Esophagus muscularis mucosa (tissue), 4 donors: ENCODE data around the gene RHD. TPM values are rescaled to one million over a fixed set of nuclear protein-coding genes. Genes with fewer than 3 reads are reported as not detected.
"Not testable (repeated sequence)": the region's sequence is repeated elsewhere in the genome, so short reads cannot be mapped to it uniquely, and the experiment has no call there.

Experiments used
- DNase-seq: peaks from one replicate; pipeline ENCODE4 v3.0.0-alpha.2; 2017; ENCODE audit errors: extremely low spot score
- H3K27ac ChIP-seq, 4 donors: fragments of 200-600 bp; sonication (generic); replicated peaks in 1 of 4; 1 replicate in 3 of 4; 2 replicates in 1 of 4; pipeline ENCODE4 v1.5.1; 2016 to 2019; ENCODE audit warnings: mild to moderate bottlenecking in 1 of 4
- H3K27me3 ChIP-seq, 4 donors: fragments of 200-600 bp; sonication (generic); one replicate each; pipeline versions ENCODE4 v1.5.1 to v1.6.0; 2016 to 2019
- H3K36me3 ChIP-seq, 4 donors: fragments of 200-600 bp; sonication (generic); one replicate each; pipeline ENCODE4 v1.5.1; 2016 to 2019
- H3K4me1 ChIP-seq, 4 donors: fragments of 200-600 bp; sonication (generic); one replicate each; pipeline ENCODE4 v1.5.1; 2016 to 2019
- H3K4me3 ChIP-seq, 4 donors: fragments of 200-600 bp; sonication (generic); 1 replicate in 2 of 4; 2 replicates in 2 of 4; pipeline ENCODE4 v1.5.1; 2016 to 2019; ENCODE audit warnings: mild to moderate bottlenecking in 4 of 4, moderate library complexity in 1 of 4
- H3K9me3 ChIP-seq, 4 donors: fragments of 200-600 bp; sonication (generic); 1 replicate in 3 of 4; 2 replicates in 1 of 4; pipeline ENCODE4 v1.5.1; 2016 to 2019
- WGBS: methylation state at CpG from one replicate; pipeline ENCODE4 v1.1.5; 2018; 5-methylcytosine and 5-hydroxymethylcytosine counted together
- intact Hi-C: fragments of 100-400 bp; cut with DNase I; formaldehyde crosslinking; loops from one replicate; pipeline ENCODE4 v1.15.1; 2023
- total RNA-seq, 4 donors: library from RNA; depleted of rRNA; stranded (reverse); fragments of >200 nt; gene quantifications; one replicate each; pipeline versions ENCODE4 v1.1.0 to v1.2.1, GENCODE V29; 2016
- TF ChIP-seq, protein P1 (sequence below), 3 experiments: fragments of 200-600 bp in 2 of 3; fragments of 450-650 bp in 1 of 3; sonication (generic) in 2 of 3; IDR thresholded peaks; one replicate each; pipeline ENCODE4 v1.5.1; 2017 to 2019; ENCODE audit warnings: antibody characterized with exemption in 3 of 3, mild to moderate bottlenecking in 2 of 3, moderate library complexity in 1 of 3

Gene RHD
- total RNA-seq, 4 donors from 2014 or later = not detected

DNA sequence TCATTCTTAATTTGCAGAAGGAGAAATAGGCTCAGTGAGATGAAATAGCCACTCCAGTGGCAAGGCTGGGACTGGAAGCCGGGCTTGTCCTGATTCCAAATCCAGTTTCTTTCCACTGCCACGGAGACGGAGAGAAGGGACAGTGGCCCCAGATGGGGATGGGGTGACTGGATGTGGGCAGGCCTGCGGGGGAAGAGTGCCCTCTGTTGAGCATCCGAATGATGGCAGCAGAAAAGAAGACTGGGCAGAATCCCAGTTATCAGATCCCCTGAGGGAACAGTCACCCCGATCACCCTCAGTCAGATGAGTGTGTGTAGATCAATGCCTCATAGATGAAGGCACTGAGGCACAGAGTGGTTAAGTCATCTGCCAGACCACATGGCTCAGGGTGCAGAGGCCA is 17.7 kb downstream of the RHD start:
- 20% methylated on average over 5 of the region's 6 CpGs for WGBS
- intact Hi-C loops, DNase-seq, H3K27me3 ChIP-seq, H3K36me3 ChIP-seq, H3K4me1 ChIP-seq, H3K27ac ChIP-seq, H3K4me3 ChIP-seq, H3K9me3 ChIP-seq: not testable (repeated sequence)
- TF ChIP-seq, protein P1, sequence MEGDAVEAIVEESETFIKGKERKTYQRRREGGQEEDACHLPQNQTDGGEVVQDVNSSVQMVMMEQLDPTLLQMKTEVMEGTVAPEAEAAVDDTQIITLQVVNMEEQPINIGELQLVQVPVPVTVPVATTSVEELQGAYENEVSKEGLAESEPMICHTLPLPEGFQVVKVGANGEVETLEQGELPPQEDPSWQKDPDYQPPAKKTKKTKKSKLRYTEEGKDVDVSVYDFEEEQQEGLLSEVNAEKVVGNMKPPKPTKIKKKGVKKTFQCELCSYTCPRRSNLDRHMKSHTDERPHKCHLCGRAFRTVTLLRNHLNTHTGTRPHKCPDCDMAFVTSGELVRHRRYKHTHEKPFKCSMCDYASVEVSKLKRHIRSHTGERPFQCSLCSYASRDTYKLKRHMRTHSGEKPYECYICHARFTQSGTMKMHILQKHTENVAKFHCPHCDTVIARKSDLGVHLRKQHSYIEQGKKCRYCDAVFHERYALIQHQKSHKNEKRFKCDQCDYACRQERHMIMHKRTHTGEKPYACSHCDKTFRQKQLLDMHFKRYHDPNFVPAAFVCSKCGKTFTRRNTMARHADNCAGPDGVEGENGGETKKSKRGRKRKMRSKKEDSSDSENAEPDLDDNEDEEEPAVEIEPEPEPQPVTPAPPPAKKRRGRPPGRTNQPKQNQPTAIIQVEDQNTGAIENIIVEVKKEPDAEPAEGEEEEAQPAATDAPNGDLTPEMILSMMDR (IDR thresholded peaks at IDR 0.05) = peak in 1 of 3 experiments; percentile 33

DNA sequence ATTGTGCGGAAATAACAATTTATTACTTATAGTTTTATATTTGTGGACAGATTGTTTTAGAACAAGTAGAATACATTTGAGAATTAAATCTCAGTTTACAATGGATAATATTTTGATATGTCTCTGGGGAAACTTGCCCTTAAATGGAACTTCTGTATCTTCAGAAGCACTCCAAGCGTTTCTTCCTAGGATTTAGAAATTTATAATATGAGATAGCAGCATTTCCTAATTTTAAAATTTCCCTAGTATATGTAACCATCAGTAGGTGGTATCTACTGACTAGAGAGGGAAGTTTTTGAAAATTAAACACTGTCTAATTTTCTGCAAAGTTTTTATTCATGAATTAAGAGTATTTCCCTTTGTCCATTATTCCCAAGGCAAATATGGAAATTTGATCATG is 21.1 kb downstream of the RHD start:
- H3K27me3 ChIP-seq, H3K4me1 ChIP-seq, DNase-seq, H3K27ac ChIP-seq, intact Hi-C loops, H3K9me3 ChIP-seq, H3K4me3 ChIP-seq, H3K36me3 ChIP-seq: not testable (repeated sequence)
- WGBS = 84% methylated on average over 2 of the region's 2 CpGs

DNA sequence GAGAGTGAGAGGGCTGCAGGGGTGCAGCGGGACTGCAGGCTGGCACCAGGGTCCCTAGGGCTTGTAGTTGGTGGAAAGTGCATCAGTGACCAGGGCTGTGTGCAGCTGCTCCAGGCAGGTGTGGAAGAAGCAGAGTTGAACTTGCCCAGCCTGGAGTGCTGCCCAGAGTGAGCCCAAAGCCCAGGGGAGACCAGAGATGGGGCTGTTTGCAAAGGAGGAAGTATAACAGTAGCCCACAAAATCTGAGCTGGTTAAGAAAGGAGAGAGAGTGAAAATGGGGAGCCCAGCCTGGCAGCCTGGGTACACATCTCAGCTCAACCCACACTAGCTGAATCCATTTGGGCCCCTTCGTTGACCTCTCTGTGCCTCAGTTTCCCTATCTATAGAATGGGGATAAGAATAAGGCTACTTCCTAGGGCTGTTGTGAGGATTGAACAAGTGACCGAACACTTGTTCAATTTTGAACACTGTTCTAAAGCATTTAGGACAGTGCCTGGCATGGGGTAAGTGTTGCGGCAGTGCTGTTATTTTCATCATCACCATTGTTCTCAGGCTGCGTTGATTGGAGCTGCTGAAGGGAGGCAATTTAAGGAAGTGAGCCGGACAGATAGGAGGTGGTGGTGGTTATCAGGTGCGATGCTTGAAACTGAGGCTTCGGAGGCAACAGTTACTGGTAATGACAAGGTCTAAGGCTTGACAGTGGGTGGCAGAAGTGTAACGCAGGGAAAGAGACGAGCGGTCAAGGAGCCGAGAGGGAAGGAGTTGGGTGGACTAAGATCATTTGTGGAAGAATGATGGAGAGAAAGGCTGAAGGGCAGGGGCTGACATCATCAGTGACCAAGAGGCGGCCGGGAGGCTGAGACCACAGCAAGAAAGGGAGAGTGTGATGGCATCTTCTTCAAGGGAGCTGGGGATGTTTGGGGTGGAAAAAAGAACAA is 22.8 kb downstream of the RHD start:
- H3K4me3 ChIP-seq, H3K9me3 ChIP-seq, H3K27me3 ChIP-seq, H3K4me1 ChIP-seq, H3K27ac ChIP-seq, DNase-seq, intact Hi-C loops, H3K36me3 ChIP-seq: not testable (repeated sequence)
- WGBS = 50% methylated on average over 5 of the region's 14 CpGs

DNA sequence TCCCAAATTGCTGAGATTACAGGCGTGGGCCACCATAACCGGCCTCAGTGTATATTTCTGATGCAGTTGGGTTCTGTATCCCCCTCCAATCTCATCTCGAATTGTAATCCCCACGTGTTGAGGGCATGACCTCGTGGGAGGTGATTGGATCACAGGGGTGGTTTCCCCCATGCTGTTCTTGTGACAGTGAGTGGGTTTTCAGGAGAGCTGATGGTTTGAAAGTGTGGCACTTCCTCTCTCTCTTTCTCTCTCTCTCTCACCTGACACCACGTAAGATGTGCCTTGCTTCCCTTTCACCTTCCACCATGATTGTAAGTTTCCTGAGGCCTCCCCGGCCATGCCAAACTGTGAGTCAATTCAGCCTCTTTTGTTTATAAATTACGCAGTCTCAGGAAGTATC is 24.2 kb downstream of the RHD start:
- H3K27ac ChIP-seq, H3K4me3 ChIP-seq, H3K4me1 ChIP-seq, H3K9me3 ChIP-seq, H3K27me3 ChIP-seq, H3K36me3 ChIP-seq, DNase-seq, intact Hi-C loops: not testable (repeated sequence)
- WGBS = 59% methylated on average over 5 of the region's 8 CpGs

DNA sequence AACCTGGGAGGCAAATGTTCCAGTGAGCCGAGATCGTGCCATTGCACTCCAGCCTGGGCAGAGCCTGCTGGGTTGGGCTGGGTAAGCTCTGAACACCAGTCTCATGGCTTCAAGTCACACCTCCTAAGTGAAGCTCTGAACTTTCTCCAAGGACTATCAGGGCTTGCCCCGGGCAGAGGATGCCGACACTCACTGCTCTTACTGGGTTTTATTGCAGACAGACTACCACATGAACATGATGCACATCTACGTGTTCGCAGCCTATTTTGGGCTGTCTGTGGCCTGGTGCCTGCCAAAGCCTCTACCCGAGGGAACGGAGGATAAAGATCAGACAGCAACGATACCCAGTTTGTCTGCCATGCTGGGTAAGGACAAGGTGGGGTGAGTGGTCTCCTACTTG is 28.4 kb downstream of the RHD start:
- H3K36me3 ChIP-seq = peaks cover 0 to 15% (median 2%) of the 10 kb centered on the region in 4 donors

DNA sequence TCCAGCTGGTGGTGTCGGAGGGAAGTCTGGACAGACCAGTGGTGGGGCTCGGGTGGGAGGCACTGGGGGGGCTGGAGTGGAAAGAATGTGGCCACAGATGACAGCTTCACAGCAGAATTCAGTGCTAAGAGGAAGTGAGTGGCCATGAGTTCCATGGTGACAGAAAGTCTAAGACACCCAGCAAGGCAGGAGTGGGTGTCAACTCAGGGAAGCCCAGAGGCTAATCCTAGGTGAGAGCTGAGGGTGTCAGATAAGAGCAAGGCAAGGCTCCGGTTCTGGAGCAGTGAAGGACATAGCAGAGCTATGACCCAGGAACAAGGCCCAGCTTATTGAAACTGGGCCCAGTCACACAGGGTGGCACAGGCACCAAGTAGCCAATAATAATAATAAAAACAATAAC is 30.0 kb downstream of the RHD start:
- H3K36me3 ChIP-seq = peaks cover 0 to 28% (median 4%) of the 10 kb centered on the region in 4 donors
- H3K27me3 ChIP-seq, intact Hi-C loops, H3K4me3 ChIP-seq, DNase-seq, H3K9me3 ChIP-seq, H3K4me1 ChIP-seq, H3K27ac ChIP-seq: not testable (repeated sequence)
- 84% methylated on average over 3 of the region's 3 CpGs for WGBS

More for the DNA sequence above, 28.4 kb downstream of the RHD start:
- H3K27me3 ChIP-seq, H3K27ac ChIP-seq, intact Hi-C loops, H3K4me1 ChIP-seq, H3K9me3 ChIP-seq, H3K4me3 ChIP-seq, DNase-seq: not testable (repeated sequence)
- 80% methylated on average over 8 of the region's 9 CpGs for WGBS

DNA sequence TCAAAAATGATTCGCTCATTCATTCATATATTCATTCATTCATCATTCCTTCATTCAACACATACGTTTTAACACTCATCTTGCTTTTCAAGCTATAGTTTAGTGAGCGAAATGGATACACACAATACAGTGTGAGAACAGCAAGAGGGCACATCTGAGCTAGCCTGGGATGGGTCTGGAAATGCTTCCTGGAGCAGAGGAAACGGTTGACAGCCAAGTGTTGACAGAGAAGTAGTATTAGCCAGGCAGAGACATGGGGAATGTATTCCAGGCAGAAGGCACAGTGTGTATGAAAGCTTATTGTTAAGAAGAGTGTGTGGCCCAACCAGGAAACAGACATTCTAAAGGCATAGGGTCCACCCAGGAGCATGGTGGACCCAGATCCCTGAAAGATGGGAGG is 32.6 kb downstream of the RHD start:
- H3K27me3 ChIP-seq, H3K4me3 ChIP-seq, H3K27ac ChIP-seq, DNase-seq, H3K4me1 ChIP-seq, H3K9me3 ChIP-seq, intact Hi-C loops: not testable (repeated sequence)
- 89% methylated on average over 4 of the region's 4 CpGs for WGBS
- H3K36me3 ChIP-seq = peaks cover 0 to 28% (median 4%) of the 10 kb centered on the region in 4 donors

DNA sequence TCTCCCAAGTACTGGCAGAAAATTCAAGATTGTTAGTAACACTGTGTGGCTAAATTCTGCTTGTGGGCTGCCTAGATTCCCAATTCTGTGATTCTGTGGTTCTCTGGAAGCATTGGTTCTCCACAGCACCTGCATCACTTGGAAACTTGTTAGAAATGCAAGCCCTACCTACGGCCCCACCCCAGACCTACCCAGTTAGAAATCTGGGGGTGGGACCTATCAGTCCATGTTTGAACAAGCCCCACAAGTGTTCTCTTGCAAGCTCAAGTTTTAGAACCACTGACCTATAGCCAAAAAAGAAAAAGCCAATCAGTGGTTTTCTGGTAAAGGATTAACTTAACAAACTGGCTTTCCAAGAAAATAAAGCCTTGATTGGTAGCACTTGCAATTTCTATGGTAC is 35.9 kb downstream of the RHD start:
- H3K9me3 ChIP-seq, H3K27me3 ChIP-seq, H3K27ac ChIP-seq, H3K4me3 ChIP-seq, intact Hi-C loops, DNase-seq, H3K4me1 ChIP-seq: not testable (repeated sequence)
- H3K36me3 ChIP-seq = peaks cover 0 to 21% (median 4%) of the 10 kb centered on the region in 4 donors
- no CpG with 5 or more reads among the region's 1 CpG for WGBS

DNA sequence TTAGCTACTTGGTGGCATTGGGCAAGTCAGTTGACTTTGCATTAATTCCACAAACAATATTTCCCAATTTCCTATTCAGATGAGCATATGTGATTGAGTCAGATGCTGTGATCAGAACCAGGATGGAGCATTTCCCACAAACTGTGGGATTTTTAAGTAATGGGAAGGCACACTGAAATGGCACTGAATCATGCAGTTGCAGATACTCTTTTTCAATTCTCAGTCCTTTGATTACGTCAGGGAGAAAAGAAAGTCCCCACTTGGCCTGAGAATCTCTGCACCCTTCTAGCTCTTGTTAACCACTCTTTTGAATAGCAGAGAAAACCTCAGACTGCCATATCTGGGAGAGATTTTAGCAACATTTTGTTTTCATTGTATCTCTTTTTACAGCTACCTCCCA is 36.8 kb downstream of the RHD start:
- H3K27ac ChIP-seq, intact Hi-C loops, DNase-seq, H3K9me3 ChIP-seq, H3K27me3 ChIP-seq, H3K4me1 ChIP-seq, H3K4me3 ChIP-seq: not testable (repeated sequence)
- WGBS = 83% methylated on average over 1 of the region's 1 CpG
- H3K36me3 ChIP-seq = peaks cover 0 to 16% (median 2%) of the 10 kb centered on the region in 4 donors

DNA sequence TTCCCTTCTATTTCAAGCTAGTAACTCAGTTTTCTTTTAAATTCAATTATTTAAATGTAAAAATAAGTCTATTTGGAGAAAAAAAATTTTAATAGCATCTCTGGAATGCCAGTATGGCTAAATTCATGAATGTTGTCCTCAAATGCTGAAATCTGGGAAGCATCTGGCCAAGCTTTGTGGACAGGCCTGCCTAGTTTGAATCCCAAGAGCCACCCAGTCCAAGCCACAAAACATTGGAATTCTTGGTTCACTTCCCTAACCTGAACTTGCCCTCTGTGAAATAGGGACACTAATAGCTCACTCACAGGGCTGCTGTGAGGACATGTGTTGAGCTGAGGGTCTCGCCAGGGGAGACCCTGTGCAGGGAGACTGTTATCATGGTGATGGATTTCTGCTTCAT is 37.2 kb downstream of the RHD start:
- peaks cover 0 to 16% (median 2%) of the 10 kb centered on the region in 4 donors for H3K36me3 ChIP-seq
- H3K9me3 ChIP-seq, H3K27ac ChIP-seq, H3K4me1 ChIP-seq, intact Hi-C loops, H3K4me3 ChIP-seq, H3K27me3 ChIP-seq, DNase-seq: not testable (repeated sequence)
- WGBS = 100% methylated on average over 1 of the region's 1 CpG

DNA sequence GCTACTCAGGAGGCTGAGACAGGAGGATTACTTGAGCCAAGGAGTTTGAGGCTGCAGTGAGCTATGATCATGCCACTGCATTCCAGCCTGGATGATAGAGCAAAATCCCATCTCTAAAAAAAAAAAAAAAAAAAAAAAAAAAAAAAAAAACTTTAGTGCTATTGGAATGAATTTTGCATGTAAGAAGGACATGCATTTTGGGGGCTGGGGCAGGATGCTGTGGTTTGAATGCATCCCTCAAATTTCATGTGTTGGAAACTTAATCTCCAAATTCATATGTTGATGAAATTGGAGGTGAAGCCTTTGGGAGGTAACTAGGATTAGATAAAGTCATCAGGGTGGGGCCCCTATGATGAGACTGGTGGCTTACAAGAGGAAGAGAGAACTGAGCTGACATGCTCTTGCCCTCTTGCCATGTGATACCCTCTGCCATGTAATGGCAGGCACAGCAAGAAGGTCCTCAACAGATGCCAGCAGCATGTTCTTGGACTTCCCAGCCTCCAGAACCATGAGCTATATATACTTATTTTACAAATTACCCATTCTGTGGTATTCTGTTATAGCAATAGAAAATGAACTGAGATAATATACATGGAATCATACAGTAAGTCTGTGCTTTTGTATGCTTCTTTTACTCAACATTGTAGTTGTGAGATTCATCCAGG is 40.6 kb downstream of the RHD start:
- H3K27ac ChIP-seq, H3K9me3 ChIP-seq, intact Hi-C loops, H3K4me1 ChIP-seq, H3K36me3 ChIP-seq, H3K27me3 ChIP-seq, DNase-seq, H3K4me3 ChIP-seq: not testable (repeated sequence)
